ENCODE measurements around the gene XPNPEP2. TPM values are rescaled to one million over a fixed set of nuclear protein-coding genes. Genes with fewer than 3 reads are reported as not detected.

Gene XPNPEP2
- total RNA-seq, 1 donor from 2014 or later, result 4.0 TPM

DNA sequence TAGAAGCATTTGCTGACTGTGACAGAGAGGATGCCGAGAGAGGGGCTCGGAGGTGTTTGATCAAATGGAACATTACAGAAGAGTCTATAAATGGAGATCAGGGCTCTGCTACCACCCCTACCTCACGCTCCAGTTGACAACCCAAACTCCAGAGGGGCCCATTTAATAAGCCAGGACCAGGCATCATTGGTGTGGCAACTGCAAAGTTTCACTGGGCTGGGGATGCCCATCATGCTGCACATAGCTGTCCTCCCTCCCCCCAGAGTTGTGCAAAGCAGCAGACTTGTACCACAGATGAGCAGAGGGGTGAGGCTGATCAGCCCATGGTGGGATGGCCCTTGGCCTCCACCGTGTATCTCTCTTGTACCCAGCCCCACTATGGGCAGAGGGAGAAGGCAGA lies 38.2 kb upstream of the XPNPEP2 start:
- DNase-seq (ENCODE audit: low spot score in 2 of 2, unreplicated experiment in 2 of 2), result no peak
- Mint-ChIP-seq H3K36me3 (no peaks in the 10 kb centered on the region), H3K27ac (no peak overlapping the region), H3K4me3 (no peak overlapping the region), H3K9me3 (peaks cover 25% of the 10 kb centered on the region), H3K27me3 (ENCODE audit: low read depth) (peaks cover 5% of the 10 kb centered on the region), H3K4me1 (no peaks in the 10 kb centered on the region)
- TF ChIP-seq, protein P1, sequence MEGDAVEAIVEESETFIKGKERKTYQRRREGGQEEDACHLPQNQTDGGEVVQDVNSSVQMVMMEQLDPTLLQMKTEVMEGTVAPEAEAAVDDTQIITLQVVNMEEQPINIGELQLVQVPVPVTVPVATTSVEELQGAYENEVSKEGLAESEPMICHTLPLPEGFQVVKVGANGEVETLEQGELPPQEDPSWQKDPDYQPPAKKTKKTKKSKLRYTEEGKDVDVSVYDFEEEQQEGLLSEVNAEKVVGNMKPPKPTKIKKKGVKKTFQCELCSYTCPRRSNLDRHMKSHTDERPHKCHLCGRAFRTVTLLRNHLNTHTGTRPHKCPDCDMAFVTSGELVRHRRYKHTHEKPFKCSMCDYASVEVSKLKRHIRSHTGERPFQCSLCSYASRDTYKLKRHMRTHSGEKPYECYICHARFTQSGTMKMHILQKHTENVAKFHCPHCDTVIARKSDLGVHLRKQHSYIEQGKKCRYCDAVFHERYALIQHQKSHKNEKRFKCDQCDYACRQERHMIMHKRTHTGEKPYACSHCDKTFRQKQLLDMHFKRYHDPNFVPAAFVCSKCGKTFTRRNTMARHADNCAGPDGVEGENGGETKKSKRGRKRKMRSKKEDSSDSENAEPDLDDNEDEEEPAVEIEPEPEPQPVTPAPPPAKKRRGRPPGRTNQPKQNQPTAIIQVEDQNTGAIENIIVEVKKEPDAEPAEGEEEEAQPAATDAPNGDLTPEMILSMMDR (IDR thresholded peaks at IDR 0.05; ENCODE audit: unreplicated experiment), result no peak

DNA sequence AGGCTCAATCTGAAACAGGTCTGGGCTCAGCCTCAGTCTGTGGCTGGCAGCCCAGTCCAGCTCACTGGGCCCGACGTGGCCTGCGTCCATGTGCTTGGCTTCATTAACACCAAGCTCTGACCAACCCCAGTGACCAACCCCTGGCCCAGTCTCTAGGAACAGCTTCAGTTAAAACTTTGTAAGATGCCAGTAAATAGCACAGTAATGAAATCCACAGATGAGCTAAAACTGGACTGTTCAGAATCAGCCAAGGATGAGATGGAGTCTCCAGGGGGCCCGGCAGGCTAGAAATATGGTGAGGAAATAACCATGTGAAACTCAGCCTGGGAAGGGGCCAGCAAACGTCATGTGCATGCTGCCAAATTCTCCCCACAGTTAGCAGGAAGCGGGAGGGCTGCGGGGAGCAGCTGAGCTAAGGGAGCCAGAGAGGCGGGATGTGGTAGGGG lies 37.1 kb upstream of the XPNPEP2 start:
- Mint-ChIP-seq H3K4me1 (no peaks in the 10 kb centered on the region), H3K36me3 (no peaks in the 10 kb centered on the region), H3K4me3 (no peak overlapping the region), H3K27ac (no peak overlapping the region), H3K27me3 (ENCODE audit: low read depth) (peaks cover 2% of the 10 kb centered on the region), H3K9me3 (peaks cover 22% of the 10 kb centered on the region)
- TF ChIP-seq, protein P1 (IDR thresholded peaks at IDR 0.05; ENCODE audit: unreplicated experiment), result no peak
- no peak for DNase-seq (ENCODE audit: low spot score in 2 of 2, unreplicated experiment in 2 of 2)

DNA sequence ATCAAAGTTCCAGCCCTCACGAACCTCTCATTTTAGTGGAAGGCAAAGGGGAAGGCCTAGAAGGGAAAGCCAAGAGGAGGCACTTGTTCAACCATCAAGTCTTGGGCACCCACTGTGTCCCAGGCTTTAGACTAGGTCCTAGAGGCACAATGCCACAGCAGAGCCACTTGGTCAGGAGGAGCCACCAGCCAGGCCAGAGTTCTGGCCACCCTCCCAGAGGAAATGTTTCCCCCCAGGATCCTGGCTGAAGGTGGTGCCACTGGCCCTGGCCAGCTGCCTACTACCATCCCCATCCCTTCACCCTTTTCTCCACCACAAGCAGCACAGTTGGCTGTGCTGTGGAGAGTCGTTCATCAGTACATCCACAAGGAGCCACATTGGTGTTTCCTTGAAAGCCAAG lies 34.3 kb upstream of the XPNPEP2 start:
- no peak overlapping the region for H3K27ac Mint-ChIP-seq
- H3K4me3 Mint-ChIP-seq, result no peak overlapping the region
- TF ChIP-seq, protein P1 (IDR thresholded peaks at IDR 0.05; ENCODE audit: unreplicated experiment), result no peak
- H3K36me3 Mint-ChIP-seq, result no peaks in the 10 kb centered on the region
- H3K27me3 Mint-ChIP-seq (ENCODE audit: low read depth), result no peaks in the 10 kb centered on the region
- no peak for DNase-seq (ENCODE audit: low spot score in 2 of 2, unreplicated experiment in 2 of 2)
- peaks cover 47% of the 10 kb centered on the region for H3K9me3 Mint-ChIP-seq
- no peaks in the 10 kb centered on the region for H3K4me1 Mint-ChIP-seq

DNA sequence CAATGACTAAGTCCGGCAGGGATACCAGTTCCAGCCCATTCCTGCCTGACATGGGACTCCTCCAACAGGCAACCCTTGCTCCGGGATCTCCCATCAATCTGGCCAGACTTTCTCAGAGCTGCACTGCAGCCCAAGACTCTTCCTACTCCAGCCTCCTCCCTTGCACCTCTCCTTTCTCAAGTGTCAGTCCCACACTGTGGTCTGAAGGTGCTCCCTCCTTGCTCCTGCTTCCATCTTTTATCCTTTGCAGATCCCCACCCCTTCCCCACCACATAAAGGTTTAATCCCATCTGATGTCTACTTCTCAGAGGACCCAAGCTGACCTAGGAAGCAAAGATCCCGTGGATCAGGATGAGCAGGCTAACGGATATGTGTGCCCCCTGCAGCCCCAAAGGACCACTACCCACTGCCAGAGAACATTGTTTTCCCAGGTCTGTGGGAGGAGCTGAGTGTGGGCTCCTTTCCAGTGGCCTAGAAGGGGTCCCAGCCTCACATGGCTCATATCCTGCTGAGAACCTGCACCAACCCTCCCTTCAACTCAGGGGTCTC lies 33.3 kb upstream of the XPNPEP2 start:
- Mint-ChIP-seq H3K36me3 (no peaks in the 10 kb centered on the region), H3K27ac (no peak overlapping the region), H3K4me1 (no peaks in the 10 kb centered on the region), H3K4me3 (no peak overlapping the region), H3K9me3 (peaks cover 44% of the 10 kb centered on the region), H3K27me3 (ENCODE audit: low read depth) (no peaks in the 10 kb centered on the region)
- DNase-seq (ENCODE audit: low spot score in 2 of 2, unreplicated experiment in 2 of 2), result no peak
- TF ChIP-seq, protein P1 (IDR thresholded peaks at IDR 0.05; ENCODE audit: unreplicated experiment), result no peak

DNA sequence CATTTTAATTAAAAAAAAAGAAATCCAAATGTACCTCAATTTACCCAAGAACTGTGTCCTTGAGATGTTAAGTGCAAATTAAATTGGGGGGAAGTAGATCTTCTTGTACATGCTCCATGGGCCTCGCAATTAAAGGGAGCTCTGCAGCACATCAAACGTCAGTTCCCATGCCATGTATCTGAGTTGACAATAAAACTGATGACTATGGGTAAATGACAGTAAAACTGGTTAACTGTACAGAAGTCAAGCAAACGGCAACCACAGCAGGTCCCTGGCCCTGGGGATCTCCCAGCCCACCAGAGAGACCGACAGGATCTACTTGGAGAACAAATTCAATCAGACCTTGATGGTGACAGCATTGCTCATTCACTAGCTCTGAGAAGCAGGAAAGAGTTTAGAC lies 32.8 kb upstream of the XPNPEP2 start:
- Mint-ChIP-seq H3K4me1 (no peaks in the 10 kb centered on the region), H3K4me3 (no peak overlapping the region), H3K36me3 (no peaks in the 10 kb centered on the region), H3K9me3 (peaks cover 49% of the 10 kb centered on the region), H3K27ac (no peak overlapping the region), H3K27me3 (ENCODE audit: low read depth) (no peaks in the 10 kb centered on the region)
- DNase-seq (ENCODE audit: low spot score in 2 of 2, unreplicated experiment in 2 of 2), result no peak
- TF ChIP-seq, protein P1 (IDR thresholded peaks at IDR 0.05; ENCODE audit: unreplicated experiment), result no peak
